GM13977 (cell line): Measurements from ENCODE around the gene GPR137C.

Experiments used
- DNase-seq: peaks from one replicate; pipeline ENCODE4 v3.0.0; 2012; ENCODE audit warnings: low spot score
- CTCF ChIP-seq: IDR thresholded peaks from 2 replicates; pipeline ENCODE4 v1.5.1; 2012; ENCODE audit warnings: mild to moderate bottlenecking, control low read depth; ENCODE audit not compliant: insufficient read depth; ENCODE audit errors: extremely low read depth, missing control alignments
- in situ Hi-C: fragments of 300-500 bp; cut with MboI; formaldehyde crosslinking; loops from one replicate; pipeline ENCODE4 v1.12.0; 2022; ENCODE audit warnings: low sequenced_read_pairs, low pct_unique_long_range_greater_than_20kb, mixed read lengths, inconsistent platforms; ENCODE audit not compliant: unreplicated experiment

The GPR137C gene

GRCh38 chr14:52610187-52610586, 57.6 kb downstream of the GPR137C start:
- in situ Hi-C loops = no loop called here
- no peak for TF ChIP-seq CTCF
- no peak for DNase-seq

GRCh38 chr14:52618602-52619001, 66.0 kb downstream of the GPR137C start:
- TF ChIP-seq CTCF = no peak
- DNase-seq = no peak
- in situ Hi-C loops = no loop called here

GRCh38 chr14:52619687-52620086, 67.1 kb downstream of the GPR137C start:
- in situ Hi-C loops = no loop called here
- TF ChIP-seq CTCF = no peak

GRCh38 chr14:52640137-52640536, 87.5 kb downstream of the GPR137C start:
- no peak for TF ChIP-seq CTCF
- in situ Hi-C loops = no loop called here

More at GRCh38 chr14:52619687-52620086, 67.1 kb downstream of the GPR137C start:
- no peak for DNase-seq

GRCh38 chr14:52641745-52642144, 89.1 kb downstream of the GPR137C start:
- in situ Hi-C loops = no loop called here
- TF ChIP-seq CTCF = no peak
- no peak for DNase-seq

More at GRCh38 chr14:52640137-52640536, 87.5 kb downstream of the GPR137C start:
- DNase-seq = no peak

GRCh38 chr14:52649511-52649910, 96.9 kb downstream of the GPR137C start:
- in situ Hi-C loops = no loop called here
- no peak for TF ChIP-seq CTCF
- no peak for DNase-seq

- DNase-seq = no peak
- in situ Hi-C loops = no loop called here
- no peak for TF ChIP-seq CTCF
Measured at GRCh38 chr14:52650774-52651173, 98.1 kb downstream of the GPR137C start.
